Brain microvascular endothelial cell (primary cell): ENCODE data around the gene MMRN2.
"Not testable (repeated sequence)": the region's sequence is repeated elsewhere in the genome, so short reads cannot be mapped to it uniquely, and the experiment has no call there.

Source experiments
- DNase-seq: peaks from one replicate; pipeline ENCODE4 v3.0.0-alpha.2; 2020
- H3K27ac ChIP-seq: fragments of 250-450 bp; sonication (Bioruptor Pico); 2 replicates; pipeline ENCODE4 v1.5.1; 2020; ENCODE audit warnings: mild to moderate bottlenecking, moderate library complexity
- H3K27me3 ChIP-seq: fragments of 250-450 bp; sonication (Bioruptor Pico); replicated peaks from 2 replicates; pipeline ENCODE4 v1.5.1; 2020; ENCODE audit warnings: mild to moderate bottlenecking
- H3K36me3 ChIP-seq: fragments of 250-450 bp; sonication (Bioruptor Pico); replicated peaks from 2 replicates; pipeline ENCODE4 v1.5.1; 2020; ENCODE audit warnings: mild to moderate bottlenecking
- H3K4me3 ChIP-seq: 2 replicates; pipeline ENCODE4 v1.5.1; 2011; ENCODE audit warnings: low read depth, mild to moderate bottlenecking, control low read depth, low read length, moderate library complexity
- CTCF ChIP-seq: IDR thresholded peaks from 2 replicates; pipeline ENCODE4 v1.5.1; 2011; ENCODE audit warnings: low read depth, mild to moderate bottlenecking, moderate library complexity, low read length, control low read depth, inconsistent platforms; ENCODE audit errors: missing control alignments
- in situ Hi-C: cut with HindIII; loops from 2 replicates; pipeline ENCODE4 v1.10.0; 2017; ENCODE audit warnings: low sequenced_read_pairs, low pct_ligation_motif_present

The MMRN2 gene

GRCh38 chr10:86954681-86955500 is 2.5 kb downstream of the MMRN2 start:
- in situ Hi-C loops, result no loop called here
- Histone ChIP-seq H3K36me3 (no peaks in the 10 kb centered on the region), H3K4me3 (no peak overlapping the region)

DNA sequence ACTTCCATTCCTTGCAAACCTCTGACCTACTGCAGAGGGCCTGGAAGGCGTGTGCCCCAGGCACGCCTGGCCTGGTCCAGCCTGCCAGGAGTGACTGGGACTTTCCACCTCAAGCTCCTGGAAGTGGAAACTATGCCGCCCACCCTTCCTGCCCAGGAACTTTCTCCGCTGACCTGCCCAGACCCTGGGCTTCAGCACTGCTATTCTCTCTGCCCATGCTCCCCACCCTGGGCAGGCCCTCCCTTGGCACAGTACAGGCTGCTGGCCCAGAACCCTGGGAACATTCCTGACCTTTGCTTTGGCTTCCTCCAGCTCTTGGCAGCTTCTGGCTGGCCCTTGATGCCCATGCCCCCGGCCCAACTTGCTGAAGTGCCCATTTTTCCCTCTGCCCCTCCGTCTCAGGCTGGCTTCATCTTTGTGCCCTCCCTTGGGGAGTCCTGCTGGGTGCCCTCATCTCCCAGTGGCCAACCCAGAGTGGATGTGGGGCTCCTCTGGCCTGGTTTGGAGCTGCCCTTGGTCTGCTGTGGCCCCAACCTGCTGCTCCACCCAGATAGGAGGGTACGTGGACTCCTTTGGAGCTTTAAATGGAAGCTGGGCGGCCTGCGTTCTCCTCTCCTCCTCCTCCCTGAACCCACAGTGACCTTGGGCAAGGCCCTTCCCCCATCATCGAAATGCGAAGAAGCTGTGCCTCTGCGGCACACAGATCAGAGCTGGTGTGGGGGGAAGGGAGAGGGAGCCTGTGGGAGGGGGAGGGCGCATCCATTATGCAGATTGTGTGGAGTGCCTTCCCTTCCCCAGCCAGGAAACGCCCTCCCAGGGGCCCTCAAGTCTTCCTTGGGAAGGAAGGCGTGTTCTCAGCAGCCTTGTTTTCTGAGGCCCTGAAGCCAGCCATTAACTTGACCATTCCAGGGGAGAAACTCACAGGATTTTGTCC is 3.4 kb downstream of the MMRN2 start:
- H3K27me3 ChIP-seq, result no peaks in the 10 kb centered on the region
- TF ChIP-seq CTCF, result no peak
- no peaks in the 10 kb centered on the region for H3K36me3 ChIP-seq
- in situ Hi-C loops, result no loop called here
- peak; percentile 44 for DNase-seq
- H3K27ac ChIP-seq, result peak overlapping the region; percentile 28
- no peak overlapping the region for H3K4me3 ChIP-seq

More at GRCh38 chr10:86954681-86955500, 2.5 kb downstream of the MMRN2 start:
- H3K27ac ChIP-seq, result peak overlapping the region; percentile 28
- DNase-seq, result no peak
- H3K27me3 ChIP-seq, result no peaks in the 10 kb centered on the region
- TF ChIP-seq CTCF, result no peak

GRCh38 chr10:86952697-86953096 is 4.7 kb downstream of the MMRN2 start:
- DNase-seq, H3K36me3 ChIP-seq, H3K27ac ChIP-seq, H3K4me3 ChIP-seq, in situ Hi-C loops, H3K27me3 ChIP-seq: not testable (repeated sequence)

GRCh38 chr10:86952106-86952505 is 5.3 kb downstream of the MMRN2 start:
- no peak for DNase-seq
- Histone ChIP-seq H3K27me3 (no peaks in the 10 kb centered on the region), H3K36me3 (no peaks in the 10 kb centered on the region), H3K4me3 (no peak overlapping the region), H3K27ac (no peak overlapping the region)
- TF ChIP-seq CTCF, result no peak
- in situ Hi-C loops, result no loop called here

GRCh38 chr10:86951184-86951761 is 6.1 kb downstream of the MMRN2 start:
- no peak overlapping the region for H3K4me3 ChIP-seq
- no peak overlapping the region for H3K27ac ChIP-seq
- no peak for TF ChIP-seq CTCF

DNA sequence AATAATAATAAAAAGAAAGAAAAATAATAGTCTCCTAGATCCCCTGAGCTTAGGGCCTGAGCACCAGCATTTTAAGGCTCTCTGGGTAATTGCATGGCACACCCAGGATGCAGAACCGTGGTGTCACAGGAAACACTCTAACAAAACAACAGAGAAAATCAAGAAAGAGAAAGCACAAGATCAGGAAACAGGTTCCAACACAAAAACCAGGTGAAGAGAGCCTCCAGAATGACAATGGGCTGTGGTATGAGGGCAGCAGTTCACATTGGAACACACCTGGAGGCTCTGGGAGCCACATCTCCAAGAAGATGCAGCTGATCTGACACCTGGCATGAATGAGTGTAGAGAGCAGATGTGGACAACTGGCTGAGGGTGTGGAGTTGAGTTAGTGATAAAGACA is 7.1 kb downstream of the MMRN2 start:
- in situ Hi-C loops, result no loop called here
- H3K4me3 ChIP-seq, result no peak overlapping the region

More at GRCh38 chr10:86951184-86951761, 6.1 kb downstream of the MMRN2 start:
- DNase-seq, result no peak
- Histone ChIP-seq H3K27me3 (no peaks in the 10 kb centered on the region), H3K36me3 (no peaks in the 10 kb centered on the region)
- in situ Hi-C loops, result no loop called here

DNA sequence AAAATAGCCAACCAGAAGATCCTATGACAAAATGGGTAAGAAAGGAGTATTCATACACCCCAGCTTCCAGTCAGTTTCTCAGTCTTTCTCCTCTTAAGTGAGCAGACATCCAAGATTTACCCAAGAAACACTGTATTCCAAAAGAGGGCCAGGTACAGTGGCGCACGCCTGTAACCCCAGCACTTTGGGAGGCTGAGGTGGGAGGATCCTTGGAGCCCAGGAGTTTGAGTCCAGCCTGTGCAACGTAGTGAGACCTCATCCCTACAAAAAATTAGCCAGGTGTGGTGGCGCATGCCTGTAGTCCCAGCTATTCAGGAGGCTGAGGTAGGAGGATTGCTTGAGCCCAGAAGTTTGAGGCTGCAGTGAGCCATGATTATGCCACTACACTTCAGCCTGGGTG is 9.6 kb downstream of the MMRN2 start:
- DNase-seq, H3K4me3 ChIP-seq, H3K27me3 ChIP-seq, H3K27ac ChIP-seq, H3K36me3 ChIP-seq, in situ Hi-C loops: not testable (repeated sequence)

More for the DNA sequence above, 7.1 kb downstream of the MMRN2 start:
- no peak overlapping the region for H3K27ac ChIP-seq
- DNase-seq, result no peak
- H3K36me3 ChIP-seq, result no peaks in the 10 kb centered on the region
- H3K27me3 ChIP-seq, result no peaks in the 10 kb centered on the region
- no peak for TF ChIP-seq CTCF
